ENCODE results near the gene KAZALD1.

DNA sequence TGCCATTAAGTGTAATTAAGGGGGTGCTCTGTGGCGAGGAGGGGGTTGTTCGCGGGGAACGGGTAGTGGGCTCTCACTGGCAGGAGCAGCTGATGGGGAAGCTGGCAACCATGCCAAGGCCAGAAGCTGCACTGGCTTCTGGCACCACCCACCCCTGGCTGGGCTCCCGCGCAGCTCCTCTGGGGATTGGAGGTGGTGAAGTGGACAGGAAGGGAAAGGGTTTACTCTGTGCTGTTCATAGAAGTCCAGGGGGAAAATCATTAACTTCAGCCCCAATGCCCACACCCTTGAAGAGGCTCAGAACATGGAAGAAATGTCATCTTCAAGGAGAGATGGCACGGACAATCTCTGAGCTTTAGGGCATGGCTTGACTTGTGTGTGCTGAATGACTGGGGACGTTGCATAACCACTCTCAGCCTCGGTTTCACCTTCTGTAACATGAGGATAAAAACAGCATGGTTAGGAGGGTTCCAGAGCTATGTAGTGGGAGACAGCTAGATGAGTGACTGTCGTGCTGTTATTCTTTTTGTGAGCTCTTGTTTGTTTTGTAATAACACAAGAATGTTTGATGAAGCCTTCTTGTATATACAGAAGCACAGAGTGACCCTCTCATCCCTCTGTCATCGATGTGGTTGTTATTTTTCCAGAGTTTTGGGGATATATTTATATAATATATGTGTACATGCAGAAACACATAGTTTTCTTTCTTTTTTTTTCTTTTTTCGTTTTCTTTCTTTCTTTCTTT lies 29.9 kb downstream of the KAZALD1 start:
- TF ChIP-seq ZNF830 (tag by site-specific recombination; IDR thresholded peaks at IDR 0.05; ENCODE audit: low read depth) (no peak), ZNF48 (tag by site-specific recombination; IDR thresholded peaks at IDR 0.05) (no peak), ZNF626 (tag by site-specific recombination; IDR thresholded peaks at IDR 0.05) (no peak), ZNF561 (tag by site-specific recombination; IDR thresholded peaks at IDR 0.05; ENCODE audit: borderline replicate concordance) (no peak), ZNF146 (tag by site-specific recombination; IDR thresholded peaks at IDR 0.05) (no peak), ZNF660 (tag by site-specific recombination; IDR thresholded peaks at IDR 0.05) (no peak), BCL11A (tag by site-specific recombination; IDR thresholded peaks at IDR 0.05; ENCODE audit: low read depth) (no peak), ZNF558 (tag by site-specific recombination; IDR thresholded peaks at IDR 0.05) (no peak)
- TF ChIP-seq, protein P1, sequence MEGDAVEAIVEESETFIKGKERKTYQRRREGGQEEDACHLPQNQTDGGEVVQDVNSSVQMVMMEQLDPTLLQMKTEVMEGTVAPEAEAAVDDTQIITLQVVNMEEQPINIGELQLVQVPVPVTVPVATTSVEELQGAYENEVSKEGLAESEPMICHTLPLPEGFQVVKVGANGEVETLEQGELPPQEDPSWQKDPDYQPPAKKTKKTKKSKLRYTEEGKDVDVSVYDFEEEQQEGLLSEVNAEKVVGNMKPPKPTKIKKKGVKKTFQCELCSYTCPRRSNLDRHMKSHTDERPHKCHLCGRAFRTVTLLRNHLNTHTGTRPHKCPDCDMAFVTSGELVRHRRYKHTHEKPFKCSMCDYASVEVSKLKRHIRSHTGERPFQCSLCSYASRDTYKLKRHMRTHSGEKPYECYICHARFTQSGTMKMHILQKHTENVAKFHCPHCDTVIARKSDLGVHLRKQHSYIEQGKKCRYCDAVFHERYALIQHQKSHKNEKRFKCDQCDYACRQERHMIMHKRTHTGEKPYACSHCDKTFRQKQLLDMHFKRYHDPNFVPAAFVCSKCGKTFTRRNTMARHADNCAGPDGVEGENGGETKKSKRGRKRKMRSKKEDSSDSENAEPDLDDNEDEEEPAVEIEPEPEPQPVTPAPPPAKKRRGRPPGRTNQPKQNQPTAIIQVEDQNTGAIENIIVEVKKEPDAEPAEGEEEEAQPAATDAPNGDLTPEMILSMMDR (tag by site-specific recombination; IDR thresholded peaks at IDR 0.05), result no peak
- TF ChIP-seq, protein P2, sequence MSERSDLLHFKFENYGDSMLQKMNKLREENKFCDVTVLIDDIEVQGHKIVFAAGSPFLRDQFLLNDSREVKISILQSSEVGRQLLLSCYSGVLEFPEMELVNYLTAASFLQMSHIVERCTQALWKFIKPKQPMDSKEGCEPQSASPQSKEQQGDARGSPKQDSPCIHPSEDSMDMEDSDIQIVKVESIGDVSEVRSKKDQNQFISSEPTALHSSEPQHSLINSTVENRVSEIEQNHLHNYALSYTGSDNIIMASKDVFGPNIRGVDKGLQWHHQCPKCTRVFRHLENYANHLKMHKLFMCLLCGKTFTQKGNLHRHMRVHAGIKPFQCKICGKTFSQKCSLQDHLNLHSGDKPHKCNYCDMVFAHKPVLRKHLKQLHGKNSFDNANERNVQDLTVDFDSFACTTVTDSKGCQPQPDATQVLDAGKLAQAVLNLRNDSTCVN (tag by site-specific recombination; optimal IDR thresholded peaks at IDR 0.05), result no peak
- TF ChIP-seq, protein P3, sequence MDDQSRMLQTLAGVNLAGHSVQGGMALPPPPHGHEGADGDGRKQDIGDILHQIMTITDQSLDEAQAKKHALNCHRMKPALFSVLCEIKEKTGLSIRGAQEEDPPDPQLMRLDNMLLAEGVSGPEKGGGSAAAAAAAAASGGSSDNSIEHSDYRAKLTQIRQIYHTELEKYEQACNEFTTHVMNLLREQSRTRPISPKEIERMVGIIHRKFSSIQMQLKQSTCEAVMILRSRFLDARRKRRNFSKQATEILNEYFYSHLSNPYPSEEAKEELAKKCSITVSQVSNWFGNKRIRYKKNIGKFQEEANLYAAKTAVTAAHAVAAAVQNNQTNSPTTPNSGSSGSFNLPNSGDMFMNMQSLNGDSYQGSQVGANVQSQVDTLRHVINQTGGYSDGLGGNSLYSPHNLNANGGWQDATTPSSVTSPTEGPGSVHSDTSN (CRISPR knock-in tag; IDR thresholded peaks at IDR 0.05), result no peak
- TF ChIP-seq, protein P4, sequence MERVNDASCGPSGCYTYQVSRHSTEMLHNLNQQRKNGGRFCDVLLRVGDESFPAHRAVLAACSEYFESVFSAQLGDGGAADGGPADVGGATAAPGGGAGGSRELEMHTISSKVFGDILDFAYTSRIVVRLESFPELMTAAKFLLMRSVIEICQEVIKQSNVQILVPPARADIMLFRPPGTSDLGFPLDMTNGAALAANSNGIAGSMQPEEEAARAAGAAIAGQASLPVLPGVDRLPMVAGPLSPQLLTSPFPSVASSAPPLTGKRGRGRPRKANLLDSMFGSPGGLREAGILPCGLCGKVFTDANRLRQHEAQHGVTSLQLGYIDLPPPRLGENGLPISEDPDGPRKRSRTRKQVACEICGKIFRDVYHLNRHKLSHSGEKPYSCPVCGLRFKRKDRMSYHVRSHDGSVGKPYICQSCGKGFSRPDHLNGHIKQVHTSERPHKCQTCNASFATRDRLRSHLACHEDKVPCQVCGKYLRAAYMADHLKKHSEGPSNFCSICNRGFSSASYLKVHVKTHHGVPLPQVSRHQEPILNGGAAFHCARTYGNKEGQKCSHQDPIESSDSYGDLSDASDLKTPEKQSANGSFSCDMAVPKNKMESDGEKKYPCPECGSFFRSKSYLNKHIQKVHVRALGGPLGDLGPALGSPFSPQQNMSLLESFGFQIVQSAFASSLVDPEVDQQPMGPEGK (tag by site-specific recombination; IDR thresholded peaks at IDR 0.05), result no peak
- TF ChIP-seq, protein P5, sequence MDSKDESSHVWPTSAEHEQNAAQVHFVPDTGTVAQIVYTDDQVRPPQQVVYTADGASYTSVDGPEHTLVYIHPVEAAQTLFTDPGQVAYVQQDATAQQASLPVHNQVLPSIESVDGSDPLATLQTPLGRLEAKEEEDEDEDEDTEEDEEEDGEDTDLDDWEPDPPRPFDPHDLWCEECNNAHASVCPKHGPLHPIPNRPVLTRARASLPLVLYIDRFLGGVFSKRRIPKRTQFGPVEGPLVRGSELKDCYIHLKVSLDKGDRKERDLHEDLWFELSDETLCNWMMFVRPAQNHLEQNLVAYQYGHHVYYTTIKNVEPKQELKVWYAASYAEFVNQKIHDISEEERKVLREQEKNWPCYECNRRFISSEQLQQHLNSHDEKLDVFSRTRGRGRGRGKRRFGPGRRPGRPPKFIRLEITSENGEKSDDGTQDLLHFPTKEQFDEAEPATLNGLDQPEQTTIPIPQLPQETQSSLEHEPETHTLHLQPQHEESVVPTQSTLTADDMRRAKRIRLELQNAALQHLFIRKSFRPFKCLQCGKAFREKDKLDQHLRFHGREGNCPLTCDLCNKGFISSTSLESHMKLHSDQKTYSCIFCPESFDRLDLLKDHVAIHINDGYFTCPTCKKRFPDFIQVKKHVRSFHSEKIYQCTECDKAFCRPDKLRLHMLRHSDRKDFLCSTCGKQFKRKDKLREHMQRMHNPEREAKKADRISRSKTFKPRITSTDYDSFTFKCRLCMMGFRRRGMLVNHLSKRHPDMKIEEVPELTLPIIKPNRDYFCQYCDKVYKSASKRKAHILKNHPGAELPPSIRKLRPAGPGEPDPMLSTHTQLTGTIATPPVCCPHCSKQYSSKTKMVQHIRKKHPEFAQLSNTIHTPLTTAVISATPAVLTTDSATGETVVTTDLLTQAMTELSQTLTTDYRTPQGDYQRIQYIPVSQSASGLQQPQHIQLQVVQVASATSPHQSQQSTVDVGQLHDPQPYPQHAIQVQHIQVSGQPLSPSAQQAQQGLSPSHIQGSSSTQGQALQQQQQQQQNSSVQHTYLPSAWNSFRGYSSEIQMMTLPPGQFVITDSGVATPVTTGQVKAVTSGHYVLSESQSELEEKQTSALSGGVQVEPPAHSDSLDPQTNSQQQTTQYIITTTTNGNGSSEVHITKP (tag by site-specific recombination; IDR thresholded peaks at IDR 0.05), result no peak

Measured in HEK293 (cell line).